NK-92 treated with Interleukin-12 subunit alpha and Interleukin-12 subunit beta, amount 100 ng/mL, for 24 hours (cell line): ENCODE results near the gene CDK14.

ENCODE experiments used
- DNase-seq: peaks from one replicate; lab custom pipeline; 2025; lab: John Stamatoyannopoulos, UW

CDK14 gene

DNA sequence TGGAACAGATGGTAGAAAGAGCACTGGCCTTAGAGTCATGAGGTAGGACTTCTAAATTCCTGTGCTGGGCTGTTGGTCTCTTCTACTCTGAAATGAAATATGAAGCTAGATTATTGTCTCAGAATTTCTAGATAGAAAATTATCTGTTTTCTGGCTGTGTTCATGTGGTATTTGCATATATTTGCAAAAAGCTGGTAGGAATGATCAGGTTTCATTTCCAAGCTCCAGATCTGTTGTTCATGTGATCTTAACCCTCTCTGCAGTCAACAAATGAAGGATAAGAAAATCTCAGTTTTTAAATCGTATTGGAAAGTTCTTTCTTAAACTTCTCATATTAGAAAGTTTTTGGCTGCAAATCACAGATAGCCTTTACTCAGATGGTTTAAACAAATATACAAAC lies 248.3 kb downstream of the CDK14 start:
- no peak for DNase-seq

DNA sequence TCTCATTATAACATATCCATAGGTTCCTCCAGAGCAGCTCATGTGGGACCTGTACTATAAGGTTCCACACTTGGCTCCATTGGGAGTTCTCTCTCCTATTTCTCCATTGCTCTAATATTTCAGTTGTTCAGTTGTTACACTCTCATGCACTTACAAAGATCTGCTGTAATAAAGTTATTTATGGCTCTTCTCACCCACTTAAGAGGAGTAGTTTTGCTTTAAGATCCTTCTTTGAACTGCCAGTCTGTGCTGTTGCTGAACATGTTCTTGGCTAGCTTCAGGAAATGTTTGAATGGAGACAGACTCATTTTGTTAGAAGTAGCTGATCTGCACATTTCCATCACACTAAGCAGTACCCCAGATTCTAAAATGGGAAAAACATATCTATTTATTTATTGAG lies 250.1 kb downstream of the CDK14 start:
- no peak for DNase-seq

DNA sequence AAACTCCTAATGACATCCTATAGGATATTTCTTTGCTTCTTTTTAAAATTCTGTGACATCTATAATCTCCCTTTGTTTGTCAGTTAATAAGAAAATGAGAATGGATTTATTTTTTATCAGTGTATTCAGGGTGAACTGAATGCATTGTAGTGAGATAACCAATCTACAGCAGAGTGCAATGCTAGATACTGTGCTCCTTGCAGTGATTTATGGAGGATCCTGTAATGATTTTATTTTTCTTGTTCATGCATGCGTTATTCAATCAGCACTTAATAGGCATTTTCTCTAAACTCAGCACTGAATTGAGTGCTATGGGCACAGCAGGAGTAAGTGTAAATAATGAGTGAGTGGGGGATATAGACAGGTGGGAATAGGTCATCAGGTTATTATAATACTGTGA lies 253.9 kb downstream of the CDK14 start:
- DNase-seq, result no peak

DNA sequence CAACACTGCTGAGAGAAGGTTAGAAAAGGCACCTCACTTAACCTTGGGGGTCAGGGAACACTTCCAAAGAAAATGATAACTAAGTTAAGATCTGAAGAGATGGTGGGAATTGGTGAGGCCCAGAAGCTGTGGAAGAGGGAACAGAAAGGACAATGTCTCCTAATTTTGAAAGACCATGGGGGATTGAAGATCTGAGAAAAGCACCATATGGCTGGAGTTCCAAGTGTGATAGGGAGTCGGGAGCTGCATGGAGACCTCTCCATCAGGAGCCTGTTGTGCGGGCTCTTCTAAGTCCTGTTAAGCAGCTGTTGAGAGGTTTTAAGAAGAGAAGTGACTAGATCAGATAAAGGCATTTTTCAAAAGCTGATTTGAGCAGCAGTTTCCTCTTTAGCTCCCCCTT lies 254.3 kb downstream of the CDK14 start:
- no peak for DNase-seq

DNA sequence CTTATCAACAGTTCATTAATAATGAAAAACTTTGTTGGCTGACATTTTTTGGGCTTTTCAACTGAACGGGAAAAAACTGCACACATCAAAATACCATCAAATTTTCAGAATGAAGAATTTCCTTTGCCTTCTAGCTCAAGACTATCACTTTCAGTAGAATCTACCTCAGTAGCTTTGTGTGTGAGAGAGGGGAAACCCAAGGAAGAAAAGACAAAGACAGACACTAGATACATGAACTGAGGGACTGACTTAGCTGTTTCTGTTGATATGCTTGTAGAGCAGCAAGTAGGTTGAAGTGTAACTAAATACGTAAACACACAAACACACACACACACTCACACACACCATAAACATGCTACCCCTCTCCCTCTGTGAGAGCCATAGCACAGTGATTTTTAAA lies 257.1 kb downstream of the CDK14 start:
- DNase-seq, result no peak

DNA sequence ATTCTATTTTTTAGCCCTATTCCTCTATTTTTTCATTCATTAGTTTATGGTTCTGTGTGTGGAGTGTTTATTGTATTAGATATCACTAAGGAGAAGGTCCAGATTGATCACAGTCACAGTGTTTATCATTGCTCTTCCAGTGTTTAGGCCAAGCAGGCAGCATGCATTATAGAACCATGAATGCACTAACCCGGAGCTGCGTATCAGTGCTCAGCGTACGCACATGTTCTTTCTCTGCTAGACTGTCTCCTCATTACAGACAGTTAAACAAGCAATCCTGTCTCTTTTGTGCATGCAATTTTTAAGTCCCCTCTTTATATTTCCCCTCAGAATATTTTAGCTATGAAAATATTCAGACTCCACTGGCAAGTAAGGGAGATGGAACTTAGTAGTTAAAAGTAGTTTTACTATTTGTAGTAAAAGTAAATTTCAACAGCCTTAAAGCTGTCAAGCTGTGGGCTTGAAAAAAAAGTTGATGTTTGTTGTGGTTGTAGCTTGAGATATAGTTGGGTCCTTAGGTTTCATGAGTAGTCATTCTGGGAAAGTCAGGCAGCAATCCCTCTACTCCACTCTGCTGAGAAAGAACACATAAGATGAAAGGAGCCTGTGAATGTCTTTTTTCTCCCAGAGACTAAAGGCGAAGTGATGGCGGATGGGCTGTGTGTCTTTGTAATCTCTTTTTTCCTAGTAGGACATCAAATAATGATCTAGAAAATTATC lies 260.4 kb downstream of the CDK14 start:
- DNase-seq, result no peak

DNA sequence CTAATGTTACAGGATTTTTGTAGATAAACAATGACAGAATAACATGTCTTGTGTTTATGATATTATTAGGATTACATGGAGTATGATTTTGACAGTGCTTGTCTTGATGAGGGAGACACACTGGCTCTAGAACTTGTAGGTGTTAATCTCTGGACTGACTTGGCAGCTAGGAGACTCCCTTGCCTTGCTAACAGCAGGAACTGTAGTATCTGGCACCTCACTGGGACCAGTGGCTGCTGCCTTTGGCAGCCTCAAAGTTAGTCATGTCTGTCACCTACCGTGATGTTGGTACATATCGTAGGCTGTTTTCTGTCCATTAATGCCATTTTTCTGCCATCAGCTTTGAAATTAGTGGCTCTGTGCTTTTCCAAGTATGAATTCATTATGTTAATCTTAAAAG lies 261.5 kb downstream of the CDK14 start:
- no peak for DNase-seq

DNA sequence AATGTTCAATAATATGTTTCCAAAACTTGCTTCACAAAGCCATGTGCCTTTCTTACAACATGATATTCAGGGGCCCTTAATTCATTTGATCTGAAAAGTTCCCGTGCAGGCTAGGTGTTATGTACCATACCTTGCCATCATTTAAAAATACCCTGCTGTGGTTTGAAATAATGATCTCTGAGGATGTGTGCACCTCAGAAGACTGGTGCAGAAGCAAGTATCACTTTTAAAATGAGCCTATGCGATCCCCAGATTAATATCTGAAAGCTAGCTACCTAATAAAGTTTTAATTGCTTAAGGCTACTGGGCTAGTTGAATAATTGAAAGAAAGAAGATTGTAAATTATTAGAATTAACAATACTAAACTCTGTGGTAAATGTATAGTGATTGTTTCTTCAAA lies 262.4 kb downstream of the CDK14 start:
- no peak for DNase-seq

DNA sequence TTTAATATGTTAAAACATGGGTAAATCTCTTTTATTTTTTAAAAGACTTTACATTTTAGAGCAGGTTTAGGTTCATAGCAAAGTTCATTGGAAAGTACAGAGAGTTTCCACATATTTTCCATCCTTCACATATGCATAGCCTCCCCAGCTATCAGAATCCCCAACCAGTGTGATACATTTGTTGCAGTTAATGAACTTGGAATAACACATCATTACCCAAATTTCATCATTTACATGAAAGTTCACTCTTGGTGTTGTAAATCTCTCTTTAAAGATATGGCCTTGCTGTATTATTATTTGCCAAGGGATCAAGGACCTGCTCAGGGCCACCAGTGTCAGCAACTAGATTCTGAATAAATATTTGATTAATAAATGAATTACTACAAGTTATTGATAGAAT lies 263.4 kb downstream of the CDK14 start:
- no peak for DNase-seq

DNA sequence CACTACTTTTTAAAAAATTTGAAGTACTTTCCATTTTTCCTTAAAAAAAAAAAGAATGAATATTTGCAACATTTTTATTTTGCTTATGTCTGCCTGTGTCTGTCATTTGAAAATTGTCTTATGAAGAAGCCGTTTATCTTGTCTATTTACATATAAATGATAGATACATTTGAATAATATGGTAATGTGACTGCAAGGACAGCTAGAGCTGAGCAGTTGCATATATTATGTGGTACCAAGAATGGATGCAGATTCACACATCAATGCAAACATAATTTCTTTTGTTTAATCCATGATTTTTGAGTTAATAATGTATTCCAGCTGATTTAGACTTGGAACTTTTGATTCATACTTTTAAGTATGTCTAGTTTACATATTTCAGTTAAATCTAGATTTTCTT lies 268.0 kb downstream of the CDK14 start:
- no peak for DNase-seq

DNA sequence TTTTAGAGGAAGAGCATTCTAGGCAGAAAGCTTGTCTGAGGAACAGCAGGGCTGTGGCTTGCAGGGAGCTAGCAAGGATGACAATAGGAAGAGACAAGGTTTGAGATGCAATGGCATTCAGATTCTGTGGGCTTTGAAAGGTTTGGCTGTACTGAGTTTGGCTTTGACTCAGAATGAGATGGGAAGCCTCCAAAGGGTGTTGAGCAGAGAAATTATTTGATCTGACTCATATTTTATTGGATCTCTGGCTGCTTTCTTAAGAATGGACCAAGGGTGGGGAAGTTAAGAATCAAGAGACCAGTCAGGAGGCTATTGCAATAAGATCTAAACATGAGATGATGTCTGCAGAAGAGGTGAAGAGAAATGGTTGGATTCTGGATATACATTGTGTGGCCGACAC lies 273.2 kb downstream of the CDK14 start:
- no peak for DNase-seq

DNA sequence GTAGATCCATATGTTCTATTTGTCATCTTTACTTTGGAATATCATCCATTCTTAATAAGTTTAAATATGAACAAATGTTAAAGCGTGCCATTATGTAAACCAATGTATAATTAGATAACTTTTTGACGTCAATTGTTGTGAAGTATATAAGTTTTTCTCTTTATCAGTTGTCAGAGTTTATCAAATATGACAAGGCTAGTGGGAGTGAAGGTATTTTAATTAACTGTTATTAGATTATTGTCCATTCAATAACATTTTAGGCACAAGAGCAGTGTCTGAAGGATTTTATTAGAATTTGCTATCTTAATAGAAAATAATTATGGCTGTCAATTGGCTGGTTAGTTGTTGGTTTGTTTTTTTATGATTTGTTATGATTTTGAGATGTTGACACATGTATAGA lies 280.6 kb downstream of the CDK14 start:
- DNase-seq, result no peak

DNA sequence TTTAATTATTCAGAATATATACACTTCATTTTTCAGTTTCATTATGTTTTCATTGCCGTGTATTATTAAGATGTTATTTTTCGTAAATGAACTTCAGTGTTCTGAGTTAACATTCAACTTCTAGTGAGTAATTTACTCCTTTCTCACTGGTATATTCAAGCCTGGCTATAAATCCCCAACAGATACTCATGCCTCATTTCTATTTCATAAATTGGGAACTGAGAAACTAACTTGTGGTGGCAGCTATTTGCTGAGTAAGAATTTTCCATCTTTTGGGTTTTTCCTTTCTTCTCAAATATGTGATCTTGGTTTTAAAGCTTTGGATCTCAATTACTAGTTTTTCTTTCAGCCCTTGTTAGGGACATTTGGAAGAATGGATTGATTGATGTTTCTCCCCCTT lies 281.1 kb downstream of the CDK14 start:
- DNase-seq, result no peak

DNA sequence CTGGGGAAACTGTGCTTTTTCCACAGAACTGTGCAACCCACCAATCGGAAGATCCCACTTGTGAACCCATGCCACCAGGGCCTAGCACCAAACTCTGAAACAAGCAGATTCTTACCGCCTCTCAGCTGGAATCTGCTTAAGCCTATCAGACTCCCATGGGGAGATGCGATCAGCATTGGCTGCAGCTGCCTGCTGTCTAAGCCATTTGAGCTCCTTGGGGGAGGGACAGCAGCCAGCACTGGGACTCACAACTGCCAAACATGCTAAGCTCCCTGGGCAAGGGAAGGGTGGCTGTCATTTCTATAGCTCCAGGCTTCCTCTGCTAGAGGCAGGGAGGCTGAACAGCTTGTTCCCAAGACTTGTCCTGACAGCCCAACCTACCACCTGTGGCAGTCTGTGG lies 283.8 kb downstream of the CDK14 start:
- DNase-seq, result no peak

DNA sequence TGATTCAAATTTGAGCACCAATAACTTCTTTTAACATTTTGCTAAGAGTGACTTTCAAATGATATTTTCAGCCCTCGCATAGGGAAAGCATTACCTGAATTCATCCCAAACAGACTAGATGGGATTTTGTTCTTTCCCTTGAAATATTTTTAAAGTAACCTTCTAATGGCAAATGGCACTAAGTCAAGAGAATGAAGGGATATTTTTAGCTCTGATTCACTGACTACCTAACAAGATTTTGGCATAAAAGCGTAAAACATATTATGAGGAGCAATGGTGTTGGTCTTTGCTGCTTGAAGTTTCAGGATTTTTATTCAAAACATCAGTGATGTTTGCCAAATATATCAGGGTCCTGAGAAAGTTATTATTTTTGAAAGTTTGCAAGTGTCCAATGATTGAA lies 290.3 kb downstream of the CDK14 start:
- DNase-seq, result no peak

DNA sequence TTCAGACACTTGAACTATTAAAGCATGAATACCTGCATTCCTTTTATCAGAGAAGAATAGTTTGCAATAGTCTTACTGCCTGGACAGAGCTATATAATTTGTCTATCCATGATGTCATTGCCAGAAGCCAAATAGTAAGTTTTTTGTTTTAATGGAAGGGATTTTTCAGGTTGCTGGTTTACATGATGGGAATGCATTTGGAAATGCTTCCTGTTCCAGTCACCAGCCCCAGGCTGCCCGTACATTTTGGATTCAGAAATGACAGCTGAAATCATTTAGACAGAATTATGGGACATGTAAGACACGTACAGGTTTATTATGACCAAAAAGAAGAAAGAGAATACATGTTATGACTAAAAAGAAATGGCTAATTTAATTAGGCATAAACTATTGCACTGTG lies 293.1 kb downstream of the CDK14 start:
- DNase-seq, result no peak

DNA sequence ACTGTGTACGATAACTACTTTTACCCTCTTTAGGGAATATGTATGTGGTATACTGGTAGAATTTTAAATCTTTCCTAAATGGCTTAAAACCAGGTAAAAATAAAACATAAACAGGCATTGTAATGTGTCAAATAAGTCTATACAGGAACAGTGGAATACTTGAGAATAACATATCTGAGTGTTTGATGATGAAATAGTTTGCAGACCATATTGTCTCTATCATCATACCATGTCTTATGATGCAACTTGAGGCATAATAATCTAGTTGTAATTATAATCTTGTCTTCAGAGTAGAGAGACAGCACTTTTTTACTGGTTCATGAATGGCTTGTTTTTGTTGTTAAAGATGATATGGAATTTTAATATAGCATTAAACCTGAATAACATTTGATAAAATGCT lies 293.5 kb downstream of the CDK14 start:
- no peak for DNase-seq

DNA sequence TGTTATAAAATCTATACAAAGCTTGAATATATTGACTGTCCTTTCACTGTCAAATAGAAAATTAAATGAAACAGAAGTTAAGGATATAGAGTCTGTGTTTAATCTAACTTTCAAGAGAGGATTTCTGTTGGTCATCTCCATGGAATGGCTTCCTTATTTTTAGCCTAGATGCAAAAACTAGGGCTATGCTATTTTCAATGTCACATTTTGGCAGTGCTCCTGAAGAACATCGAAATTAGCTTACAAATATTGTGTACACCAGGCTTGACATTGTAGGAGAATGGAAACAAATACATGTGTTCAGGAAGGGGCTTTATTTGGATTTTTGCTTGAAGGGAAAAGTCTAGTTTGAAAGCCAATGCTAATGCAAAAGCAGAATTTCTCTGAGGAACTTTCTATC lies 295.4 kb downstream of the CDK14 start:
- no peak for DNase-seq

DNA sequence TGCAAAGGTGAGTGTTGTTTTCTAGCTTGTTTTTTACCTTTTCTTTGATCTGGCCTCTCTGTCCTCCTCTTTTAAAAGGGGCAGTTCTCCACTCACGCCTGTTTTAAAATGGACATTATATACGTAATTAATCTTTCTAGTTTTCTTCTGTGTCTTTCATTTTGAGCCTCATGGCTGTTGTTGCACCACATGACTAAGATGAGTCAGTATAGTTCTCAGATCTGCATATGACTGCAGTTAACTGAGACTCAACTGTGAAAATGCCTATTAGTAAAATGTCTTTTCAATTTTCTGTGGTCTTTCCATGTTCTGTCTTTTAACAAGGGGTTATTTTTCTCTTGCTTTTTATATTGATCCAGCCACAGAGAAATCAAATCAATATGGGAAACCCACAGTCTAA lies 296.1 kb downstream of the CDK14 start:
- DNase-seq, result no peak

DNA sequence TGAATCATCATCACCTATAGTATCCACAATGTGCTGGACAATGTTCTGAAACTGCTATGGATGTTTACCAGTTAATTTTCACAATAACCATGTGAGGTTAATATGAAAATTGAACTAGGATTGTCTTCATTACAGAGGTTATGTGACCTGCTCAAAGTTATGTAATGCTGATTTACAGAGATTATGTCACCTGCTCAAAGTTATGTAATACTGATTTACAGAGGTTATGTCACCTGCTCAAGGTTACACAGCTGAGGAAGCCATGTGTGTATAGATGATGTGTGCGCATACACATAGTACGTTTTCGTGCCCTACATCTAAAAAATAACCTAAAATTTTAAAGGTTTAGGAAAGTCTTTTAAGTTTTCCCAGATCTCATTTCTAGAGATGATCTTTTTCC lies 298.0 kb downstream of the CDK14 start:
- no peak for DNase-seq

DNA sequence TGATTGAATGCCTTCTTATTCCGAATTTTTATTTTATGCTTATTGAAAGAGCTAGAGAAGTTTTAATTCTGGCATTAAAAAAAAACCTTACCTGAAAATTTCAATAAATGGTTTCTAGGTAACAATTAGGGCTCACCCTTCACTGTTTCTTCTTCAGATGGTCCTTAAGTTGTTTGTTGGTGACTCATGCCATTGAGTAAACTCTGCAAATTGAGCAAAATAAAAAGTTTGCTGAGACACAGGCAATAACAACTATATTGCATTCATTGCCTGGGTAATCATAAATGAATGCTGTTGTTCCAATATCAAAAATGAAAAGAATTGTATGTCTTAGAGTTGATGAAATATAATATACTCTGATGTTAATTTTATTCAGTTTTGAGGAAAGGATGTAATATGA lies 300.3 kb downstream of the CDK14 start:
- DNase-seq, result no peak

DNA sequence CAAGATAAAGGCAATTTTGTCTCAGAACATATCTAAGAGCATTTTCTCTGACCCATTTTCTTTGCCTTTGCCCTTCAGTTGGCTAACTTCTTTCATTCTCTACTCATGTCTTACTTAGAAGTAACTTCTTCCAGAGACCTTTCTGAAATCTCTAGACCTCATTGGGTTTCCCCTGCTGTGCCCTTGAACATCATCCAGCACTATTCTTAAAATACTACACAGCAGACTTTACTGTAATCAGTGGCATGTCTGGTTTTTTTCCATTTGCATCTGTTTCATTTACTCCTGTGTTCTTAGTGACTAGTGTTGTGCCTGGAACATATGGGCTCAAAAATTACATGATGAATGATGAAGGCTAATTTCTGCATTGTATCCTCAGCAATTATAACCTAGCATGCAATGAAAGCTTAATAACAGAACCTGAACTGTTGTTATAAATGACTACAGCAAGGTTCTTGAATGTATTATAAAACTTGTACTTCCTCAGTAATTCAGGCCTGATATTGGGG lies 301.9 kb downstream of the CDK14 start:
- no peak for DNase-seq

DNA sequence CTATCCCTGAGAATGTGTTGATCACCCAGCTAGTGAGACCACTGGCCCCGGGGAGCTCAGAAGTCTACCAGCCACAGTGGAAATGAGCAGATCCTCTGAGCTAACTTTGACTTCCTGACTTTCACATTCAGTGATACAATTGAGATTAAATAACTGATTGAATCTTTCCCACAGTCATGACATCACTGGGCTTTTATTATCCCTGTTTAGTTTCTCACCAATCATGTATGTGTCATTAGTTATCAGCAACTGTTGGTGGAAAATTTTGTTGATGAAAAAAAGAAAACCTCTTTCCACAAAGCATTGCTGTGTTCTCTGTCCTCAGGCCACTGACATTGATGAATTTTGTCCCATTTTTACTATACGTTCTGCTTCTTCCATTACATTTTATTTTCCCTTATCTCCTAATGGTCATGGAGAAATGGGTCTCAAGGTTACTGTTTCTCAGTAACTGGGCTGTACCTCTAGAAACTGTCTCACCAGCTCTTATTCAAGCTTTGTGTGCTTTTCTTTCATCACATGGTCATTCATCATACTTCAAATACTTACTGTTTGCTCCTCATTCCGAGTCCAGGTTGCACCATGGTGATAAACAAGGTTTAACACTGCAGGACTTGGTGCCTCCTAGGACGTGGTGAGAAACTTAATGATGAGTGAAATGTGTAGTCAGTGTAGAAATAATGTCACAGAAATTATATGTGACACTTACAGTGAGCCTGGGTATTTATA lies 304.7 kb downstream of the CDK14 start:
- DNase-seq, result no peak

DNA sequence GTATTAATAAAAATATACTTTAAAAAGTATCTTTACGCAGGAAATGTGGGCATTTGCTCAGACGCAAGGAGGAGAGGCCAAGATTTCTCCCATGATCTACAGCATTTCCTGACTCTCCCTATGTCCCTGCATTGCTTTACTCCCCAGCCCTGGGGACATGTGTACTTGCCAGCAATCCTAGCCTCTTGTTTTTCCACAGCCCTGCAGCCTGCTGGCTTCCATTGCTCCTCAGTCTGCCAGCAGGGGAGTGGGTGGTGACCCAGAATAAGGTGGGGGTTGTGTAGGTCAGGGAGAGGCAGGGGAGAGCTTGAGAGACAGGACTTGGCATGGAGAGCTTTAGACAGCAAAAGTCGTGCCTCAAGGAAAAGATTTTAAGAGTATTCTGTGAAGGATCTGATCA lies 307.7 kb downstream of the CDK14 start:
- no peak for DNase-seq
